Iris pigment epithelial cell (primary cell): ENCODE measurements around the gene ADAD2.

Experiments used
- DNase-seq: peaks from one replicate; pipeline ENCODE4 v3.0.0-alpha.2; 2011; ENCODE audit warnings: low read depth

The ADAD2 gene

GRCh38 chr16:84245956-84246678, 55.2 kb downstream of the ADAD2 start:
- no peak for DNase-seq

- no peak for DNase-seq
Measured at GRCh38 chr16:84246679-84247077, 55.7 kb downstream of the ADAD2 start.
